Endometrial microvascular endothelial cells (primary cell): ENCODE measurements around the gene DYNC1I1. TPM values are rescaled to one million over a fixed set of nuclear protein-coding genes. Genes with fewer than 3 reads are reported as not detected.

Experiments
- in situ Hi-C: cut with HindIII; loops from 2 replicates; pipeline ENCODE4 v1.10.0; 2017; ENCODE audit warnings: low sequenced_read_pairs, low pct_unique_long_range_greater_than_20kb; ENCODE audit errors: inconsistent ontology term
- total RNA-seq: library from RNA; depleted of rRNA; stranded (reverse); fragments of >200 nt; gene quantifications from one replicate; pipeline ENCODE4 v1.2.3, GENCODE V29; 2015; ENCODE audit errors: inconsistent ontology term

DYNC1I1 gene
- total RNA-seq = 0.28 TPM

GRCh38 chr7:95772298-95772770 lies at the start of gene DYNC1I1:
Gene DYNC1I1 (plus strand): TSS chr7:95772554. CDS start chr7:95804730, 32,176 bp downstream.
- in situ Hi-C loops = no loop called here

- in situ Hi-C loops = no loop called here
Observed at GRCh38 chr7:95723583-95724180, 48.7 kb upstream of the DYNC1I1 start.

- in situ Hi-C loops = no loop called here
Observed at GRCh38 chr7:95725205-95725604, 47.1 kb upstream of the DYNC1I1 start.

- in situ Hi-C loops = no loop called here
Observed at GRCh38 chr7:95730493-95731280, 41.7 kb upstream of the DYNC1I1 start.

- in situ Hi-C loops = no loop called here
Observed at GRCh38 chr7:95736635-95737034, 35.7 kb upstream of the DYNC1I1 start.

GRCh38 chr7:95737828-95738505 lies 34.4 kb upstream of the DYNC1I1 start:
- in situ Hi-C loops = no loop called here

GRCh38 chr7:95749044-95749443 lies 23.3 kb upstream of the DYNC1I1 start:
- in situ Hi-C loops = no loop called here

- in situ Hi-C loops = no loop called here
Observed at GRCh38 chr7:95749515-95749914, 22.8 kb upstream of the DYNC1I1 start.

- in situ Hi-C loops = no loop called here
Observed at GRCh38 chr7:95753440-95753839, 18.9 kb upstream of the DYNC1I1 start.

GRCh38 chr7:95755277-95755934 lies 16.9 kb upstream of the DYNC1I1 start:
- in situ Hi-C loops = no loop called here

GRCh38 chr7:95758187-95758586 lies 14.2 kb upstream of the DYNC1I1 start:
- in situ Hi-C loops = no loop called here

- in situ Hi-C loops = no loop called here
Observed at GRCh38 chr7:95766086-95766485, 6.3 kb upstream of the DYNC1I1 start.

- in situ Hi-C loops = no loop called here
Observed at GRCh38 chr7:95766657-95767056, 5.7 kb upstream of the DYNC1I1 start.

GRCh38 chr7:95772771-95773581 lies 622 bp downstream of the DYNC1I1 start:
- in situ Hi-C loops = no loop called here

- in situ Hi-C loops = no loop called here
Observed at GRCh38 chr7:95776561-95777185, 4.3 kb downstream of the DYNC1I1 start.

- in situ Hi-C loops = no loop called here
Observed at GRCh38 chr7:95777269-95777668, 4.9 kb downstream of the DYNC1I1 start.

- in situ Hi-C loops = no loop called here
Observed at GRCh38 chr7:95780665-95781064, 8.3 kb downstream of the DYNC1I1 start.

- in situ Hi-C loops = no loop called here
Observed at GRCh38 chr7:95781961-95782586, 9.7 kb downstream of the DYNC1I1 start.
